GM12874 (cell line): ENCODE measurements around the gene SPATA24.

Source experiments
- CTCF ChIP-seq: IDR thresholded peaks from 2 replicates; pipeline ENCODE4 v1.5.1; 2011; ENCODE audit warnings: low read depth, mild to moderate bottlenecking, control low read depth, low read length, moderate library complexity; ENCODE audit not compliant: insufficient read depth

Gene SPATA24

GRCh38 chr5:139396691-139397090 is 7.2 kb downstream of the SPATA24 start:
- TF ChIP-seq CTCF: no peak

GRCh38 chr5:139395844-139396640 is 7.8 kb downstream of the SPATA24 start:
- no peak for TF ChIP-seq CTCF

GRCh38 chr5:139394654-139395566 is 9.0 kb downstream of the SPATA24 start, which contains the start of gene PROB1:
Gene PROB1, minus strand, starts transcription at chr5:139395104. Its CDS starts 23 bp downstream, at chr5:139395081.
- TF ChIP-seq CTCF: no peak

GRCh38 chr5:139394123-139394653 is 9.7 kb downstream of the SPATA24 start:
- TF ChIP-seq CTCF: peak; percentile 89

- no peak for TF ChIP-seq CTCF
These were observed 10.3 kb downstream of the SPATA24 start for GRCh38 chr5:139393497-139394122.

- peak; percentile 98 for TF ChIP-seq CTCF
These were observed 11.0 kb downstream of the SPATA24 start for GRCh38 chr5:139392678-139393496.
